HEK293T (cell line): Measurements from ENCODE around the gene CSK.

ENCODE experiments used
- FOXK2 ChIP-seq: fragments of 450-650 bp; IDR thresholded peaks from 2 replicates; pipeline ENCODE4 v1.6.1; 2016; ENCODE audit warnings: mild to moderate bottlenecking
- HDGF ChIP-seq: fragments of 450-650 bp; IDR thresholded peaks from 2 replicates; pipeline ENCODE4 v1.6.1; 2017; ENCODE audit warnings: antibody characterized with exemption, borderline replicate concordance
- SP1 ChIP-seq: fragments of 450-650 bp; IDR thresholded peaks from 2 replicates; pipeline ENCODE4 v1.6.1; 2017

GRCh38 chr15:74830868-74831267 lies 49.0 kb downstream of the CSK start:
- TF ChIP-seq SP1: no peak
- no peak for TF ChIP-seq HDGF
- TF ChIP-seq FOXK2: no peak
